ENCODE results near the gene SULT1E1.

The SULT1E1 gene

GRCh38 chr4:69861756-69862155 lies 1.8 kb upstream of the SULT1E1 start:
- H3K4me3 ChIP-seq (ENCODE audit: low read depth, low read length) = no peak overlapping the region
- TF ChIP-seq CTCF (IDR thresholded peaks at IDR 0.05; ENCODE audit: low read depth, low read length) = no peak

- TF ChIP-seq CTCF (IDR thresholded peaks at IDR 0.05; ENCODE audit: low read depth, low read length) = no peak
- H3K4me3 ChIP-seq (ENCODE audit: low read depth, low read length) = no peak overlapping the region
These were observed 765 bp upstream of the SULT1E1 start for GRCh38 chr4:69860521-69861298.

GRCh38 chr4:69859140-69859685 lies 732 bp downstream of the SULT1E1 start:
- no peak overlapping the region for H3K4me3 ChIP-seq (ENCODE audit: low read depth, low read length)

GRCh38 chr4:69858690-69859089 lies 1.3 kb downstream of the SULT1E1 start:
- H3K4me3 ChIP-seq (ENCODE audit: low read depth, low read length) = no peak overlapping the region
- no peak for TF ChIP-seq CTCF (IDR thresholded peaks at IDR 0.05; ENCODE audit: low read depth, low read length)

More at GRCh38 chr4:69859140-69859685, 732 bp downstream of the SULT1E1 start:
- no peak for TF ChIP-seq CTCF (IDR thresholded peaks at IDR 0.05; ENCODE audit: low read depth, low read length)

GRCh38 chr4:69855822-69856221 lies 4.1 kb downstream of the SULT1E1 start:
- TF ChIP-seq CTCF (IDR thresholded peaks at IDR 0.05; ENCODE audit: low read depth, low read length) = no peak
- H3K4me3 ChIP-seq (ENCODE audit: low read depth, low read length) = no peak overlapping the region

- TF ChIP-seq CTCF (IDR thresholded peaks at IDR 0.05; ENCODE audit: low read depth, low read length) = no peak
- H3K4me3 ChIP-seq (ENCODE audit: low read depth, low read length) = no peak overlapping the region
These were observed 10.0 kb downstream of the SULT1E1 start for GRCh38 chr4:69849969-69850368.

GRCh38 chr4:69849297-69849696 lies 10.6 kb downstream of the SULT1E1 start:
- no peak for TF ChIP-seq CTCF (IDR thresholded peaks at IDR 0.05; ENCODE audit: low read depth, low read length)
- no peak overlapping the region for H3K4me3 ChIP-seq (ENCODE audit: low read depth, low read length)

All from WI38 (cell line).